ENCODE data around the gene MCCC1. TPM values are rescaled to one million over a fixed set of nuclear protein-coding genes. Genes with fewer than 3 reads are reported as not detected.
A peak's percentile ranks its signal among the peaks of the same experiment; 100 is the strongest.

The MCCC1 gene
- total RNA-seq, 4 donors from 2014 or later = 32.2 to 44.4 (median 33.0) TPM

DNA sequence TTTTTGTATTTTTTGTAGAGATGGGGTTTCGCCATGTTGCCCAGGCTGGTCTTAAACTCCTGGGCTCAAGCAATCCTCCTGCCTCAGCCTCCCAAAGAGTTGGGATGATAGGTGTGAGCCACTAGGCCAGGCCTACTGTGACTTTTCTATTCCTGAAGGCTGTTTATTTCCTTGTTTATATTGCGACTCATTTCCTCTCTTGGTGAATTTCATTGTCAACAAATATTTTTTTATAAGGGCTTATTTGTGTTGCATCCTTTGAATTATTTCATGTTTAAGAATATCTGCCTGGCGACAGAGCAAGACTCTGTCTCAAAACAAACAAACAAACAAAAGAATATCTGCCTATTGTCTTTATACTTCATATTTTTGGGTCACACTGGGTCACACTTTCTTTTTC, 29.4 kb upstream of the MCCC1 start:
- Histone ChIP-seq H3K36me3 (no peaks in the 10 kb centered on the region), H3K4me3 (no peak overlapping the region), H3K27ac (no peak overlapping the region), H3K27me3 (peaks cover 26% of the 10 kb centered on the region), H3K9me3 (peaks cover 0 to 23% (median 0%) of the 10 kb centered on the region in 3 donors), H3K4me1 (no peaks in the 10 kb centered on the region)
- no peak for ATAC-seq
- 93 to 100% methylated on average over 2 to 3 of the region's 3 CpGs for WGBS, 2 donors (ENCODE audit: low coverage in 1 of 2)
- TF ChIP-seq EP300 (IDR thresholded peaks at IDR 0.05) (no peak), POLR2AphosphoS5 (IDR thresholded peaks at IDR 0.05) (no peak), POLR2A (IDR thresholded peaks at IDR 0.05) (no peak)
- TF ChIP-seq, protein P1, sequence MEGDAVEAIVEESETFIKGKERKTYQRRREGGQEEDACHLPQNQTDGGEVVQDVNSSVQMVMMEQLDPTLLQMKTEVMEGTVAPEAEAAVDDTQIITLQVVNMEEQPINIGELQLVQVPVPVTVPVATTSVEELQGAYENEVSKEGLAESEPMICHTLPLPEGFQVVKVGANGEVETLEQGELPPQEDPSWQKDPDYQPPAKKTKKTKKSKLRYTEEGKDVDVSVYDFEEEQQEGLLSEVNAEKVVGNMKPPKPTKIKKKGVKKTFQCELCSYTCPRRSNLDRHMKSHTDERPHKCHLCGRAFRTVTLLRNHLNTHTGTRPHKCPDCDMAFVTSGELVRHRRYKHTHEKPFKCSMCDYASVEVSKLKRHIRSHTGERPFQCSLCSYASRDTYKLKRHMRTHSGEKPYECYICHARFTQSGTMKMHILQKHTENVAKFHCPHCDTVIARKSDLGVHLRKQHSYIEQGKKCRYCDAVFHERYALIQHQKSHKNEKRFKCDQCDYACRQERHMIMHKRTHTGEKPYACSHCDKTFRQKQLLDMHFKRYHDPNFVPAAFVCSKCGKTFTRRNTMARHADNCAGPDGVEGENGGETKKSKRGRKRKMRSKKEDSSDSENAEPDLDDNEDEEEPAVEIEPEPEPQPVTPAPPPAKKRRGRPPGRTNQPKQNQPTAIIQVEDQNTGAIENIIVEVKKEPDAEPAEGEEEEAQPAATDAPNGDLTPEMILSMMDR (IDR thresholded peaks at IDR 0.05) = no peak

- H3K4me1 ChIP-seq = peaks cover 0 to 6% (median 0%) of the 10 kb centered on the region in 3 donors
- H3K4me3 ChIP-seq = no peak overlapping the region
- no peak overlapping the region for H3K27ac ChIP-seq
- WGBS, 2 donors (ENCODE audit: low coverage in 1 of 2) = 59 to 60% methylated on average over 3 to 4 of the region's 4 CpGs
- ATAC-seq = no peak
- H3K27me3 ChIP-seq = no peaks in the 10 kb centered on the region
- no peaks in the 10 kb centered on the region for H3K36me3 ChIP-seq
- TF ChIP-seq, protein P1 (IDR thresholded peaks at IDR 0.05) = no peak
- no peak for TF ChIP-seq POLR2AphosphoS5 (IDR thresholded peaks at IDR 0.05)
- TF ChIP-seq POLR2A (IDR thresholded peaks at IDR 0.05) = no peak
- TF ChIP-seq EP300 (IDR thresholded peaks at IDR 0.05) = no peak
- H3K9me3 ChIP-seq = peaks cover 0 to 7% (median 0%) of the 10 kb centered on the region in 3 donors
Observed at GRCh38 chr3:183123891-183124290, 24.6 kb upstream of the MCCC1 start.

DNA sequence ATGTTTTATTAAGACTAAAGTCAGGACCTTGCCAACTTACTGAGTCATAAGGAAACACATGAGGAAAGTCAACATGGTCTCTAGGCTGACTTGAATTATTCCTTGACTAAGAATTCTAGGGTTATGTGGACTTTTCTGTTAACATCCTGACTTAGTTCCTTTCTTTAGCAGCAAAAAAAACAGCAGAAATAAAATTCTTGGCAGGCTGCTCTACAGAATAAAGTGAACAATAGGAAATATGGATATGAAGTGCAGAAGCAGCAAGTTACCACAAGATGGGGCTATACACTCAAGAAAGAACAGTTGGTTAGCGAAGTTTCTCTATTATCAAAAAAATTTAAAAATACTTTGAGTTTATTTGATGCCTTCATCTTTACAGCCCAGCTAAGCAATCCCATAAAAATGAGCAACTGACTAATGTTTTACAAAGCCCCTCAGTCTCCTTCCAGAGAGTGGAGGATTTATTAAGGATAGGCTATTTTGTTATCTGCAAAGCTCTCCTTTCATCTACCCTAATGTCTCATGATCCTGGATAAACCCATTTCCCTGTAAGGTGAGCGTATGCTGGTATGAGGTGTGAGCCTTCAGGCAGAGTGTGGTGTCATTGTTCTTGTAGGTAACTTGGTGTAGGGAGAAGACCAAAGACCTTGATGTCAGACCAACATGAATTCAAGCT, 23.1 kb upstream of the MCCC1 start:
- no peak overlapping the region for H3K27ac ChIP-seq
- no peaks in the 10 kb centered on the region for H3K9me3 ChIP-seq
- peaks cover 13% of the 10 kb centered on the region for H3K27me3 ChIP-seq
- no peaks in the 10 kb centered on the region for H3K36me3 ChIP-seq
- no peak overlapping the region for H3K4me3 ChIP-seq
- peaks cover 0 to 6% (median 0%) of the 10 kb centered on the region in 3 donors for H3K4me1 ChIP-seq
- no peak for ATAC-seq
- 27 to 38% methylated on average over 2 of the region's 2 CpGs for WGBS, 2 donors (ENCODE audit: low coverage in 1 of 2)
- TF ChIP-seq, protein P1 (IDR thresholded peaks at IDR 0.05) = peak; percentile 79 to 82 (median 80)
- TF ChIP-seq POLR2A (IDR thresholded peaks at IDR 0.05) = no peak

DNA sequence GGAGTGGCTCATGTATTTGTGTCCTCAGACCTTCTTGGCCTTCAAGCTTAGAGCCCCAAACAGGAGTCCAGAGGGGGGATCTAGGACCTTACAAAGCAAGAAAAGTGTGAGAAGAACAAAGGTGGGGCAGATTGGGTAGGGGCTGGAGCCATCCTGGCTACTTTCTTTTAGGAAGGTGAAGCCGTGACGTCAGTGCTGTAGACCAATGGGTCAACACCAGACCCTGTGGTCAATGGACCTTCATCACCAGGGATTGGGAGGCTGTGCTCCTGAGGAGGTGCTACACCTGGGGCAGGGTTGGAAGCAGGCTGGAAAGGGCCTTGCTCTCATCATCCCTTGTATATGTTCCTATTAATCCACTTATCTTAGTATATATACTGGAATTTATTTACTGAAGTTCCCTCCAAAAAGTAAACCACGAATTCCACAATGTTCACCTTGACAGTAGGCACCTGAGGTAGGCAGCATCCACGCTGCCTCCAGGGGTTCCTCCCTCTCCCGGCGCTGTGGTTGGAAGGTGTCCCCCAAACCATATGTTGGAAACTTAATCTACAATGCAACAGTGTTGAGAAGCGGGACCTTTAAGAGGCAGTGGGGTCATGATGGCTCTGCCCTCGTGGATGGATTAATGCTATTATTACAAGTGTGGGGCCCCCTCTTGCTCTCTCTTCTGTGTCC, 21.4 kb upstream of the MCCC1 start:
- H3K9me3 ChIP-seq = no peaks in the 10 kb centered on the region
- no peak overlapping the region for H3K4me3 ChIP-seq
- no peak for TF ChIP-seq POLR2AphosphoS5 (IDR thresholded peaks at IDR 0.05)
- no peak for TF ChIP-seq POLR2A (IDR thresholded peaks at IDR 0.05)
- no peak for TF ChIP-seq EP300 (IDR thresholded peaks at IDR 0.05)
- TF ChIP-seq, protein P1 (IDR thresholded peaks at IDR 0.05) = no peak
- no peak for ATAC-seq
- no peaks in the 10 kb centered on the region for H3K36me3 ChIP-seq
- H3K27ac ChIP-seq = no peak overlapping the region
- peaks cover 30% of the 10 kb centered on the region for H3K27me3 ChIP-seq
- peaks cover 0 to 6% (median 0%) of the 10 kb centered on the region in 3 donors for H3K4me1 ChIP-seq
- 53 to 77% methylated on average over 6 to 8 of the region's 8 CpGs for WGBS, 2 donors (ENCODE audit: low coverage in 1 of 2)

GRCh38 chr3:183117056-183117455, 17.8 kb upstream of the MCCC1 start:
- no peaks in the 10 kb centered on the region for H3K9me3 ChIP-seq
- peaks cover 0 to under 1% (median 0%) of the 10 kb centered on the region in 3 donors for H3K4me1 ChIP-seq
- H3K27ac ChIP-seq = no peak overlapping the region
- no peak for ATAC-seq
- no peak overlapping the region for H3K4me3 ChIP-seq
- H3K27me3 ChIP-seq = peaks cover 52% of the 10 kb centered on the region
- TF ChIP-seq, protein P1 (IDR thresholded peaks at IDR 0.05) = no peak
- no peak for TF ChIP-seq POLR2AphosphoS5 (IDR thresholded peaks at IDR 0.05)
- TF ChIP-seq EP300 (IDR thresholded peaks at IDR 0.05) = no peak
- no peak for TF ChIP-seq POLR2A (IDR thresholded peaks at IDR 0.05)
- H3K36me3 ChIP-seq = no peaks in the 10 kb centered on the region
- WGBS, 2 donors (ENCODE audit: low coverage in 1 of 2) = 60 to 70% methylated on average over 2 of the region's 4 CpGs

Measured in gastroesophageal sphincter (tissue), 4 donors.